NCI-H128 (cell line): ENCODE data around the gene ENOX1.
"Not testable (repeated sequence)": the region's sequence is repeated elsewhere in the genome, so short reads cannot be mapped to it uniquely, and the experiment has no call there.

ENCODE experiments used
- DNase-seq: peaks from one replicate; lab custom pipeline; 2025; ENCODE audit not compliant: unreplicated experiment; lab: John Stamatoyannopoulos, UW

The ENOX1 gene

DNA sequence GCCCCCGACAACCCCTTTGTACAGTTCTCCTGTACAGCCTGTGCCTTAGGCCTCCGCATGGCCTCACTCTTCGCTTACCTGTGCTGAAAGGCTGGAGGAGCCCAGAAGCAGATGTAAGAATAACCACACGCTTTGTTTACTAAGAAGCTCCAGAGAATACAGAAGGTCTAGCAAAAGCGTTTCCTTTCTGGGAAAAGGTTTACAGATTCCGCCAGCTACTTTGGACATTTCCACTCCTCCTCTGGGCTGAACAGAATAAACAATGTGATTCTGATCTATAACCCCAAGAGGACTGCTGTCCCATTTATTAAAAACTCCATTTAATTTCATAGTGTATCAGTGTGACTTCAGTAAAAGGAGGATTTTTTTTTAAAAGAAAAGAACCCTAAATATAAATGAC is 424.2 kb downstream of the ENOX1 start:
- DNase-seq: no peak

- DNase-seq: no peak
These were observed 425.7 kb downstream of the ENOX1 start for GRCh38 chr13:43360892-43361610.

- no peak for DNase-seq
These were observed 426.6 kb downstream of the ENOX1 start for GRCh38 chr13:43360171-43360570.

DNA sequence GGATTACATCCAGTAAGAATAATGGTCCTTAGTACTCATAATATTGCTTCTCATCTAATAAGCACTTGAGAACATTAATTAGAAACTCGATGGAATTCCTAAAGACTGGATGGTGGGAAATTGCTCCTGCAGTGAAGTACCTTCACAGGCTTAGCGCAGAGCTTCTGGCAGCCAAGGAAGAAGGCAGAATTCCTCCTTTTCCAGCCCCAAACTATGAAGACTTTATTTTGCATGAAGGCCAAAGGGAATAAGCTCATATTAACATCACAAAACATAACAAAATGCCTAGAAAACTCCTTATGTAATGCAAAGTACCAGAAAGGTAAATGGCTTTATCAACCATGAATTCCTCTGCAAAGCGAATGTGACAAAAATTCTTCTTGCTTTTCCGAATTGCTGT is 427.2 kb downstream of the ENOX1 start:
- DNase-seq: no peak

GRCh38 chr13:43357564-43357963 is 429.2 kb downstream of the ENOX1 start:
- no peak for DNase-seq

GRCh38 chr13:43356567-43356966 is 430.2 kb downstream of the ENOX1 start:
- no peak for DNase-seq

GRCh38 chr13:43355774-43356173 is 431.0 kb downstream of the ENOX1 start:
- DNase-seq: no peak

GRCh38 chr13:43354153-43354945 is 432.4 kb downstream of the ENOX1 start:
- no peak for DNase-seq

GRCh38 chr13:43353631-43354030 is 433.1 kb downstream of the ENOX1 start:
- DNase-seq: no peak

DNA sequence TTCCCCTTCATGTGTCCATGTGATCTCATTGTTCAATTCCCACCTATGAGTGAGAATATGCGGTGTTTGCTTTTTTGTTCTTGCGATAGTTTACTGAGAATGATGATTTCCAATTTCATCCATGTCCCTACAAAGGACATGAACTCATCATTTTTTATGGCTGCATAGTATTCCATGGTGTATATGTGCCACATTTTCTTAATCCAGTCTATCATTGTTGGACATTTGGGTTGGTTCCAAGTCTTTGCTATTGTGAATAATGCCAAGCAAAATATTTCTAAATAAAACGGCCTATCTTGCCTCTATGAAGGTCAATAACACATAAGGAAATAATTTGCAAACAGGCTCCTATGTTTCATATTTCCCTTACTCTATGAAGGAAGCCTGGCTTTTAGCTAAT is 435.2 kb downstream of the ENOX1 start:
- not testable (repeated sequence) for DNase-seq

DNA sequence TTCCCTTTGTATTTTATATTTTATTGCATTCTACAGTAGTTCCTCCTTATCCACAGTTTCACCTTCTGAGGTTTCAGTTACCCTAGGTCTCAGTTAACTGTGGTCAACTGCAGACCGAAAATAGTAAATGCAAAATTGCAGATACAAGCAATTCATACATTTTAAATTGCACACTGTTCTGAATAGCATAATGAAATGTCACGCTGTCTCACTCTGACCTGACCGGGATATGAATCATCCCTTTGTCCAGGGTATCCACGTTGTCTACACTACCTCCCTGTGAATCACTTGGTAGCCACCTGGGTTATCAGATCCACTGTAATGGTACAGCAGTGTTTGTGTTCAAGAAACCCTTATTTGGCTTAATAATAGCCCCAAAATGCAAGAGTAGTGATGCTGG is 438.4 kb downstream of the ENOX1 start:
- DNase-seq: no peak

GRCh38 chr13:43347877-43348276 is 438.9 kb downstream of the ENOX1 start:
- DNase-seq: no peak

DNA sequence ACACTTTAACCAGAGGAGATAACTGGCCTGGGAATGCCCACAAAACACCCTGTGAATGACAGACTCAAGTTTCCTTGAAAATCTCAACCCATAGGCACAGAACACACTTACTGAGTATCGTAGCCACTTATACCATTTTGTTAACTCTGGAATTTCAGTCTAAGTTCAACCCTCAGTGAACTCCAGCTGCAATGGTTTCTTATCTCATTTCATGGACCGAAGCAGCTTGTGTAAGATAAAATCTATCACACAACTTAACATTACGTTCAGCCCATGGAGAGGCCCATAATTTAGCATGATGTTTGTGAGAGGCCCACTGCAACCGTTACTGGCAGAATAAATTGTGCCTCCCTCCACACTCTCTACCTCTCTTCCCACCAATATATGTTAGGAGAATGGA is 440.3 kb downstream of the ENOX1 start:
- DNase-seq: no peak

- no peak for DNase-seq
These were observed 443.1 kb downstream of the ENOX1 start for GRCh38 chr13:43343645-43344044.

DNA sequence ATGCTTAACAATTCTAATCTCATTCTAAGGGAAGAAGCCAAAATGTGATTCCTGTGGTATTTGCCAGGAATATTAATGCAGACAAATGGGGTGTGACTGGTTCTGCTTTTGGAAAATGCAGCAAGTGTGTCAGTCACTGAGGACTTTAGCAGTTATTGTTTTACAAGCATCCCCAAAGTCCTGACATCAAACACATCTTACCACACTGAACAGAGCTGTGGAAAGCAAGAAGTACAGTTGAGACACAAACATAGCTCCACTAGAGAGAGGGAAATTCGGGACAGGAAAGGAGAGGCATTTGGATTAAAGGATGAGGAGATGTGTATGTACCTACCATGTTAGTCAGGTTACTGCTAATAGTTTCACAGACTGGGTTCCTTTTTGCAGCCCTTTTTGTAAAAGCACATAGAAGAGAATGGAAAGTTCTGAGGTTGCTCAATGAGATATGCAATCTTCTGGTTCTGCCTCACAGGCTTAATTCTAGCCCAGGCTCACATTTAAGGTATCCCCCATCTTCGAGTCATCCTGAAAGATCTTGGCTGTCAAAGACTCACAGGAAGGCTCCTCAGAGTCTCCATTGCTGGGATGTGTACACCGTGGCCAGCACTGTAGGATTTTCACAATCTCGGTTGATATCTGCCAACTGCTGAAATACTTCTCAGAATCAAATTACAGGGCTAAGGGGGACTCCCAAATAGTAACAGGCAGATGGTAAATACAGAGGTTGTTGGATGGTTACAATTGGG is 446.8 kb downstream of the ENOX1 start:
- no peak for DNase-seq

GRCh38 chr13:43339145-43339804 is 447.5 kb downstream of the ENOX1 start:
- no peak for DNase-seq

GRCh38 chr13:43335764-43336163 is 451.0 kb downstream of the ENOX1 start:
- DNase-seq: no peak

DNA sequence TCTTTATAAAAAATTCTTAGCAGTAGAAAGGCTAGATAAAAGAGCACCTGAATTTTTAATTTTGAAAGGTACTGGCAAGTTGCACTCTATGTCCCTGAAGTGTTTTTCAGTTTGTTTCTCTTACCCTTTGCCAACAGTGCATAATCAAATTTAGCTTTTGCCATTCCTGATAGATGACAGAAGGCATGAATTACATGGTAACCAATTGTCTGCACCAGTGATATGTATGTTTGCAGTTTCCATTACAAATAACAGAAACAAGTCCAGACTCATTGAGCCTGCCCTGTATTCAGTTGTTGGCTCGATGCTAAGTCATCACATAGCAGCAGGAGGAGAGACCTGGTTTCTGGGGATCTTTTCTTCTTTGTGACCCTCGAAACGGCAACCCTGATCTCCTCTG is 453.6 kb downstream of the ENOX1 start:
- DNase-seq: no peak

DNA sequence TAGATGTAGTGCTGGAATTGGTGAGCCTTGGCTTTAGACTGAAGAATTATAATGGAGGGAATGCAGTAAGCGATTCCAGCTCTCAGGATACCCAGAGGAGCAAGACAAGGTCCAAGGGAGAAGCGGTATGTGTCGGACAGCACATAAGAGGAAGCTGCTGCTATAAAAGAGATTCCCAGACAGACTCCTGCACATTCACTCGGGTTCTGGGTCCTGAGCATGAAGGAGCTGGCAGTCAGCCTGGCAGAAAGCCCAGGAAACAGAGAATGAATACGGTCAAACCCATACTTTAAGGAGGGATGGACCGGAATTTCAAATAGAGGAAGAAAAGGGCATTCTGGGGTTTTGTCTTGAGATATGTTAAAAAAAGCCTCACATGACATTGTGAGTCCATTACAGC is 455.1 kb downstream of the ENOX1 start:
- DNase-seq: no peak

GRCh38 chr13:43329702-43330101 is 457.1 kb downstream of the ENOX1 start:
- DNase-seq: no peak

DNA sequence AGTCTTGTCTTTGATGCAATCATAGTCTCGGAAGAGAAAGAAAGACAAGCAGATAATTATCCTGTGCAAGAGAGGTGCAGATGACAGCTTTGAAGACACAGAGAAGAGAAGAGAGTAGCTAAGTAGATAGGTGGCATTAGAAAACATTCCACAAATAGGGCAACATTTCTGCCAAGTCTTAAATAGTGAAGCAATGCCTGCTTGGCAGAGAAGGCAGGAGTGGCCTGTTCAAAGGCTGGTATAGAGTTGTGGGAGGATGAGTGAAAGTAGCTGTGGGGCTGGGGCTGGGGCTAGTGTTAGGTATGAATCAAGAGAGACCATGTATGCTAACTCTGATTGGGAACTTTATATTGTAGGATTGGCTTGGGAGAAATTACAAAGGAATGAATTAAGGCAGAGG is 457.9 kb downstream of the ENOX1 start:
- no peak for DNase-seq
